Measurements from ENCODE around the gene KRTAP2-4. TPM values are rescaled to one million over a fixed set of nuclear protein-coding genes. Genes with fewer than 3 reads are reported as not detected.

The KRTAP2-4 gene
- total RNA-seq, 2 experiments from 2014 or later = not detected

- no peaks in the 10 kb centered on the region for H3K36me3 Mint-ChIP-seq
- CTCF ChIA-PET = no interaction called here
- no peaks in the 10 kb centered on the region for H3K9me3 Mint-ChIP-seq
- intact Hi-C loops (cut with micrococcal nuclease) = no loop called here
- POLR2A ChIA-PET = no interaction called here
- H3K4me3 Mint-ChIP-seq = no peak overlapping the region
- H3K4me1 Mint-ChIP-seq (ENCODE audit: low read depth) = no peaks in the 10 kb centered on the region
- H3K27ac Mint-ChIP-seq = no peak overlapping the region
- no peak for DNase-seq
- peaks cover 5% of the 10 kb centered on the region for H3K27me3 Mint-ChIP-seq
Observed at GRCh38 chr17:41016578-41017215, 49.0 kb downstream of the KRTAP2-4 start.

GRCh38 chr17:41015454-41015853 lies 50.2 kb downstream of the KRTAP2-4 start:
- ChIA-PET POLR2A (no interaction called here), CTCF (no interaction called here)
- no peaks in the 10 kb centered on the region for H3K27me3 Mint-ChIP-seq
- H3K9me3 Mint-ChIP-seq = no peaks in the 10 kb centered on the region
- H3K4me1 Mint-ChIP-seq (ENCODE audit: low read depth) = no peaks in the 10 kb centered on the region
- intact Hi-C loops (cut with micrococcal nuclease) = no loop called here
- H3K4me3 Mint-ChIP-seq = no peak overlapping the region
- H3K27ac Mint-ChIP-seq = no peak overlapping the region
- no peaks in the 10 kb centered on the region for H3K36me3 Mint-ChIP-seq
- no peak for DNase-seq

Other genes with a start within 250 kb of the KRTAP2-4 start
- gene KRT10, start 243.3 kb downstream of the KRTAP2-4 start, total RNA-seq = 10 to 100 TPM; 28.4 to 35.5 TPM
- gene KRT12, start 198.7 kb downstream of the KRTAP2-4 start, total RNA-seq = not detected
- gene KRT20, start 180.6 kb downstream of the KRTAP2-4 start, total RNA-seq = not detected
- gene KRT23, start 128.2 kb downstream of the KRTAP2-4 start, total RNA-seq = not detected
- gene KRT39, start 98.9 kb downstream of the KRTAP2-4 start, total RNA-seq = not detected
- not detected for gene KRT40, start 81.6 kb downstream of the KRTAP2-4 start, total RNA-seq
- gene KRTAP3-3, start 71.7 kb downstream of the KRTAP2-4 start, total RNA-seq = not detected
- gene KRTAP3-2, start 66.0 kb downstream of the KRTAP2-4 start, total RNA-seq = not detected
- gene KRTAP3-1, start 56.8 kb downstream of the KRTAP2-4 start, total RNA-seq = not detected
- not detected for gene KRTAP1-5, start 38.7 kb downstream of the KRTAP2-4 start, total RNA-seq
- not detected for gene KRTAP1-4, start 35.7 kb downstream of the KRTAP2-4 start, total RNA-seq
- gene KRTAP1-3, start 31.0 kb downstream of the KRTAP2-4 start, total RNA-seq = not detected
- not detected for gene KRTAP1-1, start 24.4 kb downstream of the KRTAP2-4 start, total RNA-seq
- not detected for gene KRTAP2-1, start 18.6 kb downstream of the KRTAP2-4 start, total RNA-seq
- not detected for gene KRTAP2-2, start 10.6 kb downstream of the KRTAP2-4 start, total RNA-seq
- gene KRTAP2-3, start 5.8 kb downstream of the KRTAP2-4 start, total RNA-seq = not detected
- not detected for gene KRTAP4-7, start 18.3 kb upstream of the KRTAP2-4 start, total RNA-seq
- not detected for gene KRTAP4-8, start 32.3 kb upstream of the KRTAP2-4 start, total RNA-seq
- gene KRTAP4-16, start 36.3 kb upstream of the KRTAP2-4 start, total RNA-seq = not detected
- not detected for gene KRTAP4-9, start 39.5 kb upstream of the KRTAP2-4 start, total RNA-seq
- gene KRTAP4-11, start 52.5 kb upstream of the KRTAP2-4 start, total RNA-seq = not detected
- gene KRTAP4-12, start 58.3 kb upstream of the KRTAP2-4 start, total RNA-seq = not detected
- not detected for gene KRTAP4-6, start 74.7 kb upstream of the KRTAP2-4 start, total RNA-seq
- not detected for gene KRTAP4-5, start 83.9 kb upstream of the KRTAP2-4 start, total RNA-seq
- gene KRTAP4-4, start 94.9 kb upstream of the KRTAP2-4 start, total RNA-seq = not detected
- not detected for gene KRTAP4-3, start 102.3 kb upstream of the KRTAP2-4 start, total RNA-seq
- not detected for gene KRTAP4-2, start 112.3 kb upstream of the KRTAP2-4 start, total RNA-seq
- gene KRTAP4-1, start 119.0 kb upstream of the KRTAP2-4 start, total RNA-seq = not detected
- not detected for gene KRTAP9-1, start 124.0 kb upstream of the KRTAP2-4 start, total RNA-seq
- gene KRTAP9-2, start 160.8 kb upstream of the KRTAP2-4 start, total RNA-seq = not detected
- not detected for gene KRTAP9-3, start 166.6 kb upstream of the KRTAP2-4 start, total RNA-seq
- not detected for gene KRTAP9-8, start 172.1 kb upstream of the KRTAP2-4 start, total RNA-seq
- gene KRTAP9-4, start 183.8 kb upstream of the KRTAP2-4 start, total RNA-seq = not detected
- not detected for gene KRTAP9-9, start 189.5 kb upstream of the KRTAP2-4 start, total RNA-seq
- gene KRTAP9-6, start 199.5 kb upstream of the KRTAP2-4 start, total RNA-seq = not detected
- not detected for gene KRTAP9-7, start 209.8 kb upstream of the KRTAP2-4 start, total RNA-seq
- gene KRTAP29-1, start 237.0 kb upstream of the KRTAP2-4 start, total RNA-seq = not detected
- not detected for gene KRTAP16-1, start 243.4 kb upstream of the KRTAP2-4 start, total RNA-seq
- not detected for gene KRTAP17-1, start 249.8 kb upstream of the KRTAP2-4 start, total RNA-seq